Amygdala (tissue), 56 donors: ENCODE data around the gene PACS1.

Source experiments
- DNase-seq, 56 donors: peaks; one replicate each; lab custom pipeline; 2025; lab: John Stamatoyannopoulos, UW

PACS1 gene

GRCh38 chr11:66218846-66219620, 149.0 kb downstream of the PACS1 start:
- no peak for DNase-seq

DNA sequence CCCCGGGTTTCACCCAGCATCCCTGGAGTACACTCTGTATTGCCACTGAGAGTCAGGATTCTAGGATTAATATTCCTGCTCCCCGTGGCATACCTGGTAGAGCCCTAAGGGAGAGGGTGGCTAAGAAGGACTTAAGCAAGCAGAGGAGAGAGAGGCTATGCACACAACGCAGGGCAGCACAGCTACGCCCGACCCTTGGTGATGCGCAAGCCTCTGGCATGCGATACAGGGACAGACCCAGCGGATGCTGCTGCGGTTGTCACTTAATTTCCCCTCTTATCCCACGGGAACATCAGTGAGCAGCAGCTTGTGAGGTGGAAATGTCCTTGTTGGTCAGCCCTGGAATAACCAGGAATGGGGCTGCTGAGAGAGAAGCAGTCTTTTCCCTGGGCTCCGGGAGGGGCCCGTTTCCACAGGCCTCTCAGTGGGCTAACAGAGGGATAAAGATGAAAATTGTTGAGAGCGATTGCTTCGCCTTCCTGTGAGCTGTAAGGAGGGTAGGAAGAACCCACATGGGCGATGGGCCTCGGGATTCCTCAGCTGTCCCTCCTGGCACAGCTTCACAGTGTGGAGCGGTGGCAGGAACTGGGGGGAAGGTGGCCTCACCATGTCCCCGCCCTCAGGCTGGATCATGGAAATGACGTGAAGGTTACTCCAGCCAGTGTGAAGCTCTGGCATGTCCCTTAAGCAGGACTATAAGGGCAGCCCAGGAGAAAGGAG, 149.9 kb downstream of the PACS1 start:
- no peak for DNase-seq

DNA sequence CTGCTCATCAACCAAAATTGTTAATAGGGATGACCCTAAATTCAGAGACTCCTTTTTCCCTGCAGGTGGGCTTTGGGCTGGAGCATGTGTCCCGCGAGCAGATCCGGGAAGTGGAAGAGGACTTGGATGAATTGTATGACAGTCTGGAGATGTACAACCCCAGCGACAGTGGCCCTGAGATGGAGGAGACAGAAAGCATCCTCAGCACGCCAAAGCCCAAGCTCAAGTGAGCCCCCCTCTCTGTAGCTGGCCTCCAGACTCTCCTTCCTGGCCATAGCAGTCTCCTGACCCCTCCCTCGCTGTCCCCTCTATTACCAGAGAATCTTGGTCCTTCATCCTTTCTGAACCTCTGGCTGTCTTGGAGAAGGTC, 150.5 kb downstream of the PACS1 start:
- no peak for DNase-seq

- DNase-seq, result no peak
Measured at GRCh38 chr11:66221012-66221411, 150.9 kb downstream of the PACS1 start.

DNA sequence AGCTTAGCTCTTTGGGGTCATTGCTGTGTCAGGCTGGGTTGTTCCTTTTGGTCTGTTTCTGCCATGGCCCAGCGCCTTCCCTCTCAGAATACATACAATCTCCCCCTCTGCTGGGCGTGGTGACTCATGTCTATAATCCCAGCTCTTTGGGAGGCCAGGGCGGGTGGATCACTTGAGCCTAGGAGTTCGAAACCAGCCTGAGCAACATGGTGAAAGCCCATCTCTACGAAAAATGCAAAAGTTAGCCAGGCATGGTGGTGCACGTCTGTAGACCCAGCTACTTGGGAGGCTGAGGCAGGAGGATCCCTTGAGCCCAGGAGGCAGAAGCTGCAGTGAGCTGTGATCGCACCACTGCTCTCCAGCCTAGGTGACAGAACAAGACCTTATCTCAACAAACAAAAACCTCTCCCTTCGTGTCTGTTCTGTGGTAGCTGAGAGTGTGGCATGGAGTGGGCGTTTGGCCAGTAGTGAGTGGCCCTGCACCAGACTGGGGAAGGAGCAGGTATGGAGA, 151.7 kb downstream of the PACS1 start:
- DNase-seq, result no peak

DNA sequence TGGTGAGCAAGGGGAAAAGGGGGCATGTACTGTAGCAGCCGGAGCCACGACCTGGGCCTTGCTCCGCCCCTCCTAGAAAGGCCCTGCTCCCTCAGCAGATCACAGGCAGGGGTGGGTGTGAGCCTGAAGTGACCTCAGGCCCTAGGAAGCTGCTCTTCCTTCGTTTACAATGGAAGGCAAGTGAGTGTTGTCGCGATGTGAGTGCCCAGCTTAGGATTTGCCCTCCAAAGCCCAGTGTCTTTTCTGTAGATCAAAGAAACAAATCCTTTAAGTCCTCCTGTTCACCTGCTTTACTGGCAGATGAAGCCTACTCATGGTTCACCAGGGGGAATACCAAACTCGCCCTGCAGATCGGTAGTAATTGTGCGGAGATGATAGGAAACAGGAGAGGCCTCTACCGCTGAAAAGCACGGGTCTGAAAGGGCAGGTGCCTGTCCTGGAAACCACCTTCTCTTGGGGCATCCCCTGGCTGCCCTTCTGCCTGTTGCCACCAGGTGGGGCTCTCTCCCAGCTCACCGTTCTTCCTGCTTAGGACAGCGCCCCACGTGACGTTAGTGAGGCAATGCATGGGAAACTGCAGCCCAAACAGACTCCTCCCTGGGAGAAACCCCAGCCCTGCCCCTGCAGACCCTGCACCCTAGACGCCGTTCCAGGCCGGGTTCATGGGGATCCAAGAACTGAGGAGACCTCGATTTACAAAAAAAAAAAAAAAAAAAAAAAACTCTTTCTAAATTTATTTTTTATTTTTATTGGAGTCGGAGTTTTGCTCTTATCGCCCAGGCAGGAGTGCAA, 152.5 kb downstream of the PACS1 start:
- peak in 55 of 56 donors; percentile 13 to 90 (median 71) for DNase-seq

- peak in 1 of 56 donors; percentile 7 for DNase-seq
Measured at GRCh38 chr11:66224226-66224855, 154.3 kb downstream of the PACS1 start.

DNA sequence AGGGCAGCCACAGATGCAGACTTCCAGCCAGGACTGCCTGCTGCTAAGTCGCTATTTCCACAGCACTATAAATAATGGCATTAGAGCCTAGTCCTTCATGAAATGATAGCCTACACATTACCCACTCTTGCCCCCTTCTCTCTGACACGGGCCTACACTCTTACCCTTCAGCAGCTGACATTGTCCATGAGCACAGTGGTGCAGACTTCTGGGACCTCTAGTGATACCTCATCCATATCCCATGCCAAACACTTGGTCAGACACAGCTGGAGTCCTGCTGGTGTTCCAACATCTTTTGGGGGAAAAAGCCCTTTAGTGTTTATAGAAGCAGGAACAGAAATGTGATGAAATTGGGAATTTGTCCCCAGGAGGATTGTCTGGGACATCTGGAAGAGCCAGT, 155.0 kb downstream of the PACS1 start:
- no peak for DNase-seq

GRCh38 chr11:66226101-66226500, 156.0 kb downstream of the PACS1 start:
- DNase-seq, result no peak

GRCh38 chr11:66227700-66228099, 157.6 kb downstream of the PACS1 start:
- no peak for DNase-seq

DNA sequence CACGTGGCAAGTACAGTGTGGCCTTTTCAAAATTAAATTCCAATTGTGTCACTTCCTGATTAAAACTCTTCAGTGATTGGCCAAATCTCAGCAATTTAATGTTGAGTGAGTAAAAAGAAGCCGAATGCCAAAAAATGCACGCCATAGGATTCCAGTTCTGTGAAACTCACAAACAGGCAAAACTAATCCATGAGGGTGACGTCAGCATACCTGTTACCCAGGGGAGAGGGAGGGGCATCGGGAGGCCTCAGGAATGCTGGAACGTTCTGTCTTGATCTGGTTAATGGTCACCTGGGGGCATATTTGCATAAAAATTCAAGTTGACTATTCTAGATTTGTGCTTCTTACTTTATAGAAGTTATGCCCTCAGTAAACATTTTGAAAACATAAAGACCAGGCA, 158.4 kb downstream of the PACS1 start:
- no peak for DNase-seq

GRCh38 chr11:66230156-66230555, 160.1 kb downstream of the PACS1 start:
- no peak for DNase-seq

GRCh38 chr11:66230978-66231377, 160.9 kb downstream of the PACS1 start:
- DNase-seq, result no peak

GRCh38 chr11:66231561-66231960, 161.5 kb downstream of the PACS1 start:
- no peak for DNase-seq

DNA sequence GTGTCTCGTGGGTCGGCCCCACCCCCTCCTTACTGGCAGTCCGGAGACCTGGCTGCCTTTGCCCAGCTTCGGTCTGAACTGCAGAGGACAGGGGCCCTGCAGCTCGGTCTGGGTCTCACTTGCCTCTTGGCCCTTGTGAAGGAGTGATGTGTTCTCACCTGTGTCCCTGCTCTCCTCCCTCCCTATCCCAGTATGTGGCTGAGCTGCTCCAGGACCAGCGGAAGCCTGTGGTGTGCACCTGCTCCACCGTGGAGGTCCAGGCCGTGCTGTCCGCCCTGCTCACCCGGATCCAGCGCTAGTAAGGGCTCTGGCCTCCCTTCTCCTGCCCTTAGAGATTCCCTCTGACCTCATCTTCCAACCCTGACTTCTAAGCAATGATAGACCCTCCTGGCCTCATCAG, 162.7 kb downstream of the PACS1 start:
- no peak for DNase-seq

- DNase-seq, result no peak
Measured at GRCh38 chr11:66233301-66233700, 163.2 kb downstream of the PACS1 start.

GRCh38 chr11:66235141-66235540, 165.1 kb downstream of the PACS1 start:
- DNase-seq, result no peak

- no peak for DNase-seq
Measured at GRCh38 chr11:66237867-66238266, 167.8 kb downstream of the PACS1 start.

- DNase-seq, result no peak
Measured at GRCh38 chr11:66238786-66239413, 168.8 kb downstream of the PACS1 start.

DNA sequence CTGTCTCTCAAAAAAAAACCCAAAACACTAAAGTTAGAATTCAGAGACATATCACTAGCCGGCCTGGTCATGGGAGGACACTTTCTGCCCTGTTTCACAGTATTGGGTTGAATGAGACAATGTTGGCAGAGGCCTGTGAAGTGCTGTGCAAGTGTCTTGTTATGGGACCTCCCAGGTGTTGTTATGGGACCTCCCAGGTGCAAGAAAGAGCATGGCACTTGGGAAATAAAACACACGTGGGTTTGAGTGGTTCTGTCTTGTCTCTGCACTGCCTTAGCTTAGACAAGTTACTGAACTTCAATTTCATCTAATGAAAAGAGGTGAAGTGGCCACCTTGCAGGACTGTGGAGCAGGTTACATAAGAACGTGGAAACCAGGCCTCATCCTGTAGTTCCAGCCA, 169.4 kb downstream of the PACS1 start:
- no peak for DNase-seq
